Measurements from ENCODE around the gene KLF15.

KLF15 gene

GRCh38 chr3:126349611-126350501 is 7.4 kb downstream of the KLF15 start:
- Histone ChIP-seq H3K27me3 (ENCODE audit: control insufficient read depth, insufficient read depth, low read length) (no peaks in the 10 kb centered on the region), H3K36me3 (ENCODE audit: control insufficient read depth, insufficient read depth, low read length) (peaks cover 7% of the 10 kb centered on the region), H3K4me1 (ENCODE audit: control insufficient read depth, insufficient read depth, low read length) (no peaks in the 10 kb centered on the region), H3K9me3 (ENCODE audit: control insufficient read depth, insufficient read depth, low read length) (no peaks in the 10 kb centered on the region), H3K4me3 (ENCODE audit: low read depth, low read length) (no peak overlapping the region), H3K9ac (ENCODE audit: low read depth, low read length) (no peak overlapping the region)

- Histone ChIP-seq H3K36me3 (ENCODE audit: control insufficient read depth, insufficient read depth, low read length) (peaks cover 7% of the 10 kb centered on the region), H3K4me1 (ENCODE audit: control insufficient read depth, insufficient read depth, low read length) (no peaks in the 10 kb centered on the region), H3K9me3 (ENCODE audit: control insufficient read depth, insufficient read depth, low read length) (no peaks in the 10 kb centered on the region), H3K9ac (ENCODE audit: low read depth, low read length) (no peak overlapping the region), H3K4me3 (ENCODE audit: low read depth, low read length) (no peak overlapping the region), H3K27me3 (ENCODE audit: control insufficient read depth, insufficient read depth, low read length) (no peaks in the 10 kb centered on the region)
Measured at GRCh38 chr3:126349071-126349470, 8.1 kb downstream of the KLF15 start.

- Histone ChIP-seq H3K36me3 (ENCODE audit: control insufficient read depth, insufficient read depth, low read length) (peaks cover 7% of the 10 kb centered on the region), H3K27me3 (ENCODE audit: control insufficient read depth, insufficient read depth, low read length) (no peaks in the 10 kb centered on the region), H3K9me3 (ENCODE audit: control insufficient read depth, insufficient read depth, low read length) (no peaks in the 10 kb centered on the region), H3K9ac (ENCODE audit: low read depth, low read length) (no peak overlapping the region), H3K4me3 (ENCODE audit: low read depth, low read length) (no peak overlapping the region), H3K4me1 (ENCODE audit: control insufficient read depth, insufficient read depth, low read length) (no peaks in the 10 kb centered on the region)
Measured at GRCh38 chr3:126348308-126348920, 8.8 kb downstream of the KLF15 start.

GRCh38 chr3:126347543-126348161 is 9.6 kb downstream of the KLF15 start:
- Histone ChIP-seq H3K9me3 (ENCODE audit: control insufficient read depth, insufficient read depth, low read length) (no peaks in the 10 kb centered on the region), H3K27me3 (ENCODE audit: control insufficient read depth, insufficient read depth, low read length) (no peaks in the 10 kb centered on the region), H3K36me3 (ENCODE audit: control insufficient read depth, insufficient read depth, low read length) (peaks cover 7% of the 10 kb centered on the region), H3K9ac (ENCODE audit: low read depth, low read length) (no peak overlapping the region), H3K4me3 (ENCODE audit: low read depth, low read length) (no peak overlapping the region), H3K4me1 (ENCODE audit: control insufficient read depth, insufficient read depth, low read length) (peaks cover 2% of the 10 kb centered on the region)

- Histone ChIP-seq H3K9me3 (ENCODE audit: control insufficient read depth, insufficient read depth, low read length) (no peaks in the 10 kb centered on the region), H3K36me3 (ENCODE audit: control insufficient read depth, insufficient read depth, low read length) (peaks cover 5% of the 10 kb centered on the region), H3K4me1 (ENCODE audit: control insufficient read depth, insufficient read depth, low read length) (peaks cover 3% of the 10 kb centered on the region), H3K4me3 (ENCODE audit: low read depth, low read length) (no peak overlapping the region), H3K27me3 (ENCODE audit: control insufficient read depth, insufficient read depth, low read length) (no peaks in the 10 kb centered on the region), H3K9ac (ENCODE audit: low read depth, low read length) (no peak overlapping the region)
Measured at GRCh38 chr3:126346466-126346865, 10.7 kb downstream of the KLF15 start.

GRCh38 chr3:126345641-126346460 is 11.4 kb downstream of the KLF15 start:
- H3K9ac ChIP-seq (ENCODE audit: low read depth, low read length) = no peak overlapping the region
- H3K4me1 ChIP-seq (ENCODE audit: control insufficient read depth, insufficient read depth, low read length) = peaks cover 3% of the 10 kb centered on the region
- H3K27me3 ChIP-seq (ENCODE audit: control insufficient read depth, insufficient read depth, low read length) = no peaks in the 10 kb centered on the region
- no peak overlapping the region for H3K4me3 ChIP-seq (ENCODE audit: low read depth, low read length)
- no peaks in the 10 kb centered on the region for H3K9me3 ChIP-seq (ENCODE audit: control insufficient read depth, insufficient read depth, low read length)
- H3K36me3 ChIP-seq (ENCODE audit: control insufficient read depth, insufficient read depth, low read length) = peaks cover 4% of the 10 kb centered on the region

- no peaks in the 10 kb centered on the region for H3K9me3 ChIP-seq (ENCODE audit: control insufficient read depth, insufficient read depth, low read length)
- no peak overlapping the region for H3K4me3 ChIP-seq (ENCODE audit: low read depth, low read length)
- peaks cover 4% of the 10 kb centered on the region for H3K36me3 ChIP-seq (ENCODE audit: control insufficient read depth, insufficient read depth, low read length)
- H3K9ac ChIP-seq (ENCODE audit: low read depth, low read length) = no peak overlapping the region
- H3K4me1 ChIP-seq (ENCODE audit: control insufficient read depth, insufficient read depth, low read length) = peaks cover 3% of the 10 kb centered on the region
- H3K27me3 ChIP-seq (ENCODE audit: control insufficient read depth, insufficient read depth, low read length) = no peaks in the 10 kb centered on the region
Measured at GRCh38 chr3:126345231-126345630, 12.0 kb downstream of the KLF15 start.

GRCh38 chr3:126344380-126345041 is 12.7 kb downstream of the KLF15 start:
- Histone ChIP-seq H3K36me3 (ENCODE audit: control insufficient read depth, insufficient read depth, low read length) (peaks cover 4% of the 10 kb centered on the region), H3K4me3 (ENCODE audit: low read depth, low read length) (no peak overlapping the region), H3K9me3 (ENCODE audit: control insufficient read depth, insufficient read depth, low read length) (no peaks in the 10 kb centered on the region), H3K4me1 (ENCODE audit: control insufficient read depth, insufficient read depth, low read length) (peaks cover 3% of the 10 kb centered on the region), H3K9ac (ENCODE audit: low read depth, low read length) (no peak overlapping the region), H3K27me3 (ENCODE audit: control insufficient read depth, insufficient read depth, low read length) (no peaks in the 10 kb centered on the region)

GRCh38 chr3:126343649-126344035 is 13.6 kb downstream of the KLF15 start:
- no peaks in the 10 kb centered on the region for H3K27me3 ChIP-seq (ENCODE audit: control insufficient read depth, insufficient read depth, low read length)
- H3K4me3 ChIP-seq (ENCODE audit: low read depth, low read length) = no peak overlapping the region
- H3K36me3 ChIP-seq (ENCODE audit: control insufficient read depth, insufficient read depth, low read length) = peaks cover 4% of the 10 kb centered on the region
- peaks cover 3% of the 10 kb centered on the region for H3K4me1 ChIP-seq (ENCODE audit: control insufficient read depth, insufficient read depth, low read length)
- no peaks in the 10 kb centered on the region for H3K9me3 ChIP-seq (ENCODE audit: control insufficient read depth, insufficient read depth, low read length)
- H3K9ac ChIP-seq (ENCODE audit: low read depth, low read length) = no peak overlapping the region

- Histone ChIP-seq H3K9ac (ENCODE audit: low read depth, low read length) (no peak overlapping the region), H3K4me1 (ENCODE audit: control insufficient read depth, insufficient read depth, low read length) (peaks cover 3% of the 10 kb centered on the region), H3K4me3 (ENCODE audit: low read depth, low read length) (no peak overlapping the region), H3K9me3 (ENCODE audit: control insufficient read depth, insufficient read depth, low read length) (no peaks in the 10 kb centered on the region), H3K36me3 (ENCODE audit: control insufficient read depth, insufficient read depth, low read length) (peaks cover 4% of the 10 kb centered on the region), H3K27me3 (ENCODE audit: control insufficient read depth, insufficient read depth, low read length) (no peaks in the 10 kb centered on the region)
Measured at GRCh38 chr3:126342991-126343648, 14.1 kb downstream of the KLF15 start.
